GM19193 (cell line): ENCODE measurements around the gene CYBC1.

Source experiments
- POLR2A ChIP-seq: IDR thresholded peaks from 4 replicates; pipeline ENCODE4 v1.6.1; 2011; ENCODE audit not compliant: insufficient read depth, insufficient read length; ENCODE audit errors: extremely low read depth

CYBC1 gene

GRCh38 chr17:82414548-82415281 lies 35.8 kb downstream of the CYBC1 start:
- no peak for TF ChIP-seq POLR2A

GRCh38 chr17:82412535-82413520 lies 37.7 kb downstream of the CYBC1 start:
- no peak for TF ChIP-seq POLR2A

GRCh38 chr17:82411396-82412053 lies 39.0 kb downstream of the CYBC1 start:
- TF ChIP-seq POLR2A: no peak

- TF ChIP-seq POLR2A: no peak
Measured at GRCh38 chr17:82410014-82410716, 40.4 kb downstream of the CYBC1 start.

- no peak for TF ChIP-seq POLR2A
Measured at GRCh38 chr17:82408938-82409318, 41.6 kb downstream of the CYBC1 start.

GRCh38 chr17:82408288-82408937 lies 42.1 kb downstream of the CYBC1 start:
- no peak for TF ChIP-seq POLR2A

- TF ChIP-seq POLR2A: no peak
Measured at GRCh38 chr17:82407255-82407654, 43.3 kb downstream of the CYBC1 start.

GRCh38 chr17:82406131-82406671 lies 44.4 kb downstream of the CYBC1 start:
- TF ChIP-seq POLR2A: no peak

GRCh38 chr17:82405051-82405450 lies 45.5 kb downstream of the CYBC1 start:
- TF ChIP-seq POLR2A: no peak

- TF ChIP-seq POLR2A: no peak
Measured at GRCh38 chr17:82403662-82404660, 46.6 kb downstream of the CYBC1 start.

GRCh38 chr17:82402865-82403264 lies 47.7 kb downstream of the CYBC1 start:
- TF ChIP-seq POLR2A: no peak

GRCh38 chr17:82400830-82401229 lies 49.7 kb downstream of the CYBC1 start:
- TF ChIP-seq POLR2A: peak; percentile 43

GRCh38 chr17:82400206-82400605 lies 50.3 kb downstream of the CYBC1 start:
- TF ChIP-seq POLR2A: no peak
